H1 (cell line): ENCODE measurements around the gene OR52I2. TPM values are rescaled to one million over a fixed set of nuclear protein-coding genes. Genes with fewer than 3 reads are reported as not detected.

Experiments
- CTCF ChIA-PET: fragments of 300-600 bp; sonication (Branson Sonifier 250); formaldehyde crosslinking; loops from one replicate; lab custom pipeline; 2021; ENCODE audit not compliant: partially characterized antibody; lab: Charles Lee
- POLR2A ChIA-PET: fragments of 300-600 bp; sonication (Branson Sonifier 250); formaldehyde crosslinking; loops from one replicate; lab custom pipeline; 2021; ENCODE audit warnings: inconsistent platforms; ENCODE audit not compliant: partially characterized antibody; lab: Charles Lee
- DNase-seq, 2 experiments: peaks; one replicate each; pipeline versions ENCODE4 v3.0.0 to v3.0.0-alpha.2; 2010 to 2022; ENCODE audit warnings: low spot score in 2 of 2, low read depth in 1 of 2, mixed read lengths in 1 of 2
- FAIRE-seq: peaks from 2 replicates; lab custom pipeline; 2011; peaks lifted over from hg19 to GRCh38; lab: Jason Lieb, UNC
- H2AFZ ChIP-seq: 2 replicates; pipeline ENCODE4 v1.8.1; 2012; ENCODE audit warnings: low read length, inconsistent platforms
- H2AK5ac ChIP-seq: 2 replicates; pipeline ENCODE4 v1.6.1; 2013; ENCODE audit warnings: low read depth, low read length
- H2BK120ac ChIP-seq: replicated peaks from 2 replicates; pipeline ENCODE3; 2013; ENCODE audit warnings: low read depth, low read length, inconsistent platforms
- H2BK12ac ChIP-seq: 2 replicates; pipeline ENCODE4 v1.6.1; 2013; ENCODE audit warnings: low read depth, low read length
- H2BK15ac ChIP-seq: 2 replicates; pipeline ENCODE4 v1.6.1; 2013; ENCODE audit warnings: low read length
- H2BK20ac ChIP-seq: 2 replicates; pipeline ENCODE4 v1.6.1; 2013; ENCODE audit warnings: low read length
- H2BK5ac ChIP-seq: 2 replicates; pipeline ENCODE4 v1.6.1; 2013; ENCODE audit warnings: low read depth, low read length
- H3K14ac ChIP-seq: 2 replicates; pipeline ENCODE4 v1.6.1; 2013; ENCODE audit warnings: inconsistent platforms; ENCODE audit not compliant: insufficient read length
- H3K18ac ChIP-seq: 2 replicates; pipeline ENCODE4 v1.6.1; 2013; ENCODE audit warnings: low read length; ENCODE audit errors: extremely low read depth
- H3K23ac ChIP-seq: 2 replicates; pipeline ENCODE4 v1.6.1; 2013; ENCODE audit warnings: inconsistent platforms; ENCODE audit not compliant: insufficient read length
- H3K23me2 ChIP-seq: 2 replicates; pipeline ENCODE4 v1.6.1; 2013; ENCODE audit warnings: low read depth, low read length
- H3K27ac ChIP-seq: 2 replicates; pipeline ENCODE4 v1.6.1; 2011; ENCODE audit warnings: low read depth, low read length, inconsistent platforms
- H3K27me3 ChIP-seq, 4 experiments: replicated peaks in 1 of 4; 1 replicate in 1 of 4; 2 replicates in 3 of 4; pipeline versions ENCODE4 v1.6.1 to v1.8.1; 2011 to 2013; ENCODE audit warnings: low read length in 3 of 4, mild to moderate bottlenecking in 3 of 4, inconsistent platforms in 2 of 4, mixed read lengths in 2 of 4, moderate library complexity in 1 of 4; ENCODE audit not compliant: control insufficient read depth in 3 of 4, insufficient read depth in 3 of 4; ENCODE audit errors: extremely low read depth in 1 of 4
- H3K36me3 ChIP-seq, 4 experiments: 2 replicates each; pipeline versions ENCODE4 v1.6.1 to v1.8.1; 2011 to 2013; ENCODE audit warnings: mild to moderate bottlenecking in 4 of 4, low read length in 3 of 4, moderate library complexity in 2 of 4, control low read depth in 1 of 4, inconsistent platforms in 1 of 4; ENCODE audit not compliant: insufficient read depth in 4 of 4, control insufficient read depth in 2 of 4
- H3K4ac ChIP-seq: replicated peaks from 2 replicates; pipeline ENCODE3; 2013; ENCODE audit warnings: low read length, low read depth, mixed read lengths, inconsistent platforms; ENCODE audit not compliant: insufficient read length
- H3K4me1 ChIP-seq, 4 experiments: replicated peaks in 1 of 4; 1 replicate in 1 of 4; 2 replicates in 3 of 4; pipeline versions ENCODE4 v1.6.1 to v1.8.1; 2011 to 2013; ENCODE audit warnings: low read length in 3 of 4, inconsistent platforms in 2 of 4, mixed read lengths in 1 of 4; ENCODE audit not compliant: insufficient read depth in 4 of 4, control insufficient read depth in 3 of 4
- H3K4me2 ChIP-seq, 2 experiments: 2 replicates each; pipeline versions ENCODE4 v1.6.1 to v1.8.1; 2011 to 2013; ENCODE audit warnings: low read depth in 2 of 2, low read length in 2 of 2, control low read depth in 1 of 2, inconsistent platforms in 1 of 2, mild to moderate bottlenecking in 1 of 2; ENCODE audit not compliant: insufficient read depth in 1 of 2
- H3K4me3 ChIP-seq, 4 experiments: fragments of 200-600, 300-600 bp in 1 of 4; sonication (generic), shearing (Covaris generic), sonication (Bioruptor Twin) in 1 of 4; 2 replicates each; pipeline versions ENCODE4 v1.5.1 to v1.8.1; 2011 to 2016; ENCODE audit warnings: low read length in 4 of 4, low read depth in 3 of 4, control low read depth in 2 of 4, inconsistent platforms in 2 of 4, mild to moderate bottlenecking in 2 of 4, mixed read lengths in 1 of 4, moderate library complexity in 1 of 4; ENCODE audit not compliant: insufficient read depth in 2 of 4; ENCODE audit errors: extremely low read depth in 1 of 4
- H3K56ac ChIP-seq: replicated peaks from 2 replicates; pipeline ENCODE3; 2013; ENCODE audit warnings: low read depth, mild to moderate bottlenecking, mixed read lengths, low read length, inconsistent platforms; ENCODE audit not compliant: insufficient read length
- H3K79me1 ChIP-seq: 2 replicates; pipeline ENCODE4 v1.6.1; 2013; ENCODE audit warnings: low read depth, low read length, control low read depth
- H3K79me2 ChIP-seq, 2 experiments: 2 replicates each; pipeline versions ENCODE4 v1.6.1 to v1.8.1; 2012 to 2013; ENCODE audit warnings: low read length in 2 of 2, mild to moderate bottlenecking in 2 of 2, inconsistent platforms in 1 of 2; ENCODE audit not compliant: insufficient read depth in 2 of 2, control insufficient read depth in 1 of 2
- H3K9ac ChIP-seq, 4 experiments: replicated peaks in 1 of 4; 1 replicate in 1 of 4; 2 replicates in 3 of 4; pipeline versions ENCODE4 v1.6.1 to v1.8.1; 2011 to 2013; ENCODE audit warnings: low read depth in 3 of 4, low read length in 3 of 4, control low read depth in 2 of 4, mild to moderate bottlenecking in 2 of 4, moderate library complexity in 2 of 4, inconsistent platforms in 1 of 4; ENCODE audit errors: extremely low read depth in 1 of 4
- H3K9me3 ChIP-seq, 2 experiments: 2 replicates each; pipeline versions ENCODE4 v1.6.1 to v1.8.1; 2012 to 2013; ENCODE audit warnings: mild to moderate bottlenecking in 2 of 2, moderate library complexity in 2 of 2, control low read depth in 1 of 2, inconsistent platforms in 1 of 2, low read depth in 1 of 2, low read length in 1 of 2, mixed read lengths in 1 of 2; ENCODE audit not compliant: insufficient read depth in 2 of 2
- H4K20me1 ChIP-seq, 2 experiments: replicated peaks in 1 of 2; 2 replicates each; pipeline versions ENCODE3 to v1.8.1; 2011 to 2013; ENCODE audit warnings: inconsistent platforms in 2 of 2, low read length in 2 of 2, mild to moderate bottlenecking in 1 of 2; ENCODE audit not compliant: insufficient read depth in 2 of 2, control insufficient read depth in 1 of 2
- H4K5ac ChIP-seq: 2 replicates; pipeline ENCODE4 v1.6.1; 2013; ENCODE audit warnings: low read length, low read depth, mixed read lengths, inconsistent platforms; ENCODE audit not compliant: insufficient read length
- H4K8ac ChIP-seq: 2 replicates; pipeline ENCODE4 v1.8.0; 2013; ENCODE audit warnings: mild to moderate bottlenecking, moderate library complexity, low read length, inconsistent platforms; ENCODE audit not compliant: insufficient read depth; ENCODE audit errors: extremely low read depth
- H4K91ac ChIP-seq: replicated peaks from 2 replicates; pipeline ENCODE3; 2013; ENCODE audit warnings: low read length, mixed read lengths, inconsistent platforms; ENCODE audit not compliant: insufficient read length
- CBX8 ChIP-seq: fragments of 300-800, 300-1000 bp; sonication (generic); IDR thresholded peaks from 2 replicates; pipeline ENCODE4 v1.7.1; 2016; ENCODE audit warnings: low read depth, low read length, borderline replicate concordance
- EGR1 ChIP-seq: IDR thresholded peaks from 2 replicates; pipeline ENCODE4 v1.6.1; 2011; ENCODE audit warnings: low read depth, low read length, borderline replicate concordance
- EP300 ChIP-seq, 2 experiments: IDR thresholded peaks; 1 replicate in 1 of 2; 2 replicates in 1 of 2; pipeline ENCODE4 v1.6.1; 2011 to 2012; ENCODE audit warnings: low read depth in 2 of 2, low read length in 2 of 2, mild to moderate bottlenecking in 2 of 2, borderline replicate concordance in 1 of 2, inconsistent platforms in 1 of 2, moderate library complexity in 1 of 2
- EZH2 ChIP-seq: fragments of 200-600 bp; sonication (generic); IDR thresholded peaks from 2 replicates; pipeline ENCODE4 v1.7.1; 2012; ENCODE audit warnings: low read depth, mild to moderate bottlenecking, moderate library complexity, low read length, inconsistent platforms; ENCODE audit not compliant: severe bottlenecking
- HDAC2 ChIP-seq, 2 experiments: fragments of 300-600 bp in 1 of 2; sonication (generic) in 1 of 2; IDR thresholded peaks; 2 replicates each; pipeline ENCODE4 v1.6.1; 2011 to 2012; ENCODE audit warnings: low read depth in 2 of 2, low read length in 2 of 2, mild to moderate bottlenecking in 2 of 2, moderate library complexity in 2 of 2, borderline replicate concordance in 1 of 2, inconsistent platforms in 1 of 2
- JUND ChIP-seq: IDR thresholded peaks from 2 replicates; pipeline ENCODE4 v1.6.1; 2011; ENCODE audit warnings: mild to moderate bottlenecking, improper control_type of control experiment, low read length
- RBBP5 ChIP-seq: IDR thresholded peaks from 2 replicates; pipeline ENCODE4 v1.7.1; 2012; ENCODE audit warnings: low read depth, mild to moderate bottlenecking, inconsistent platforms, low read length, moderate library complexity, borderline replicate concordance
- RNF2 ChIP-seq: fragments of 200-900, 300-1000 bp; sonication (generic); IDR thresholded peaks from 2 replicates; pipeline ENCODE4 v1.7.1; 2016; ENCODE audit warnings: borderline replicate concordance, low read depth, mild to moderate bottlenecking, antibody characterized with exemption, low read length; ENCODE audit not compliant: poor library complexity, severe bottlenecking; ENCODE audit errors: missing control alignments
- SP4 ChIP-seq: IDR thresholded peaks from 2 replicates; pipeline ENCODE4 v1.6.1; 2012; ENCODE audit warnings: low read length, inconsistent platforms
- SUZ12 ChIP-seq: fragments of 200-600 bp; sonication (generic); IDR thresholded peaks from 2 replicates; pipeline ENCODE4 v1.6.1; 2012; ENCODE audit warnings: mild to moderate bottlenecking, inconsistent platforms, low read length, moderate library complexity, mixed read lengths
- WGBS, 2 experiments: shearing (Covaris generic) in 1 of 2; methylation state at CpG; one replicate each; pipeline versions ENCODE4 v1.1.6 to v1.1.7; 2013 to 2015; ENCODE audit warnings: low lambda C conversion rate in 2 of 2, mixed read lengths in 2 of 2, inconsistent platforms in 1 of 2, low coverage in 1 of 2, missing lambda C conversion rate in 1 of 2; ENCODE audit not compliant: insufficient replicate concordance in 2 of 2, insufficient coverage in 1 of 2, insufficient read length in 1 of 2; ENCODE audit errors: extremely low coverage in 1 of 2, missing lambda C conversion rate in 1 of 2; 5-methylcytosine and 5-hydroxymethylcytosine counted together
- polyA plus RNA-seq, 7 experiments: library from polyadenylated mRNA; depleted of rRNA in 3 of 7; stranded (reverse) in 5 of 7; unstranded in 2 of 7; fragments of >200 nt in 5 of 7; fragments of 200-250 nt in 2 of 7; gene quantifications; 1 replicate in 5 of 7; 2 replicates in 1 of 7; 4 replicates in 1 of 7; pipeline versions ENCODE4 v1.2.1 to v1.2.3, GENCODE V29; 2011 to 2013; ENCODE audit warnings: missing spikeins in 2 of 7, mixed read lengths in 2 of 7
- total RNA-seq: library from RNA; stranded (reverse); fragmentation: NEBNext Ultra II Directional; extraction: Animal tissue kit (Norgen Biotek cat#: 25700); gene quantifications from 2 replicates; pipeline ENCODE4 v1.2.1, GENCODE V29; 2021

The OR52I2 gene
- total and polyA plus RNA-seq, 2 of the 8 experiments (the other 6 are each of a cell fraction or from before 2014, with no cell fraction given): not detected

DNA sequence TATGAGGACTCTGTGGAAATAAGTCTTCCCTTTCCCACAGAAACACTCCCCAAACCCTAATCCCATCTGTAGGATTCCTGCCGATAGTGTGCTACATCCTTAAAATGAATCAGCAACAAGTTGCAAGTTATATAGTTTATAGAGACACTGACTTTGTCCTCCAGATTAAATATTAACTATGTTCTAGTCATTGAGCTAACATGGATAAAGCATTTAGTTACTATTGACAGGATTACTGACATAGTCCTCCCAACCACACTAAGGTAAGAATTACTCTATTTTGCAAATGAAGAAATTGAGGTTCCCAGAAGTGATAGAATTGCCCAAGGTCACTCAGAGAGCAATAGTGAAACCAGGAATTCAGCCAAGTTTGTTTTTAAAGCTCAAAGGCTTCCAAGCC, 34.7 kb upstream of the OR52I2 start:
- Histone ChIP-seq H3K4me1 (no peaks in the 10 kb centered on the region), H2BK12ac (no peak overlapping the region), H2BK20ac (no peak overlapping the region), H3K23ac (no peak overlapping the region), H2BK15ac (no peak overlapping the region), H3K9ac (no peak overlapping the region), H4K5ac (no peak overlapping the region), H3K4ac (no peak overlapping the region), H2AFZ (no peak overlapping the region), H3K4me2 (no peak overlapping the region), H3K9me3 (peaks cover 0 to 3% of the 10 kb centered on the region in 2 experiments; a peak in 1 of 4 replicates), H3K18ac (no peak overlapping the region), H3K4me3 (no peak overlapping the region), H3K23me2 (no peaks in the 10 kb centered on the region), H3K27me3 (no peaks in the 10 kb centered on the region), H3K14ac (no peak overlapping the region), H3K27ac (no peak overlapping the region), H3K79me1 (no peaks in the 10 kb centered on the region), H2BK120ac (no peak overlapping the region), H3K36me3 (no peaks in the 10 kb centered on the region), H2AK5ac (no peak overlapping the region), H4K91ac (no peak overlapping the region), H4K8ac (no peak overlapping the region), H4K20me1 (no peaks in the 10 kb centered on the region), H3K56ac (no peak overlapping the region), H2BK5ac (no peak overlapping the region), H3K79me2 (no peaks in the 10 kb centered on the region)
- ChIA-PET POLR2A (no interaction called here), CTCF (interaction anchor here (1.7 to 8.0 kb wide), 3 partner anchors 6 to 364 kb away, joined by 12 to 72 read pairs (median 12); no protein-coding TSS in a partner anchor)
- TF ChIP-seq HDAC2 (IDR thresholded peaks at IDR 0.05; ENCODE audit: borderline replicate concordance in 1 of 2, low read depth in 2 of 2, low read length in 2 of 2): no peak
- no peak for TF ChIP-seq SUZ12
- TF ChIP-seq CBX8: no peak
- TF ChIP-seq RNF2: no peak
- TF ChIP-seq EZH2: no peak
- no peak for TF ChIP-seq JUND
- no peak for TF ChIP-seq EP300 (IDR thresholded peaks at IDR 0.05; ENCODE audit: borderline replicate concordance in 1 of 2, low read depth in 2 of 2, low read length in 2 of 2)
- TF ChIP-seq EGR1: no peak
- no peak for TF ChIP-seq RBBP5
- no peak for TF ChIP-seq SP4
- DNase-seq (no peak), FAIRE-seq (no peak)
- WGBS, 2 experiments: 95% methylated on average over 1 of the region's 1 CpG; no CpG with 5 or more reads in 1 of the 2 experiments
